NOMO-1 treated with dmso at 0.1 percent for 144 hours (cell line): ENCODE data around the gene DGKQ.
"Not testable (repeated sequence)": the region's sequence is repeated elsewhere in the genome, so short reads cannot be mapped to it uniquely, and the experiment has no call there.

Experiments used
- DNase-seq: peaks from one replicate; lab custom pipeline; 2025; ENCODE audit not compliant: unreplicated experiment; lab: John Stamatoyannopoulos, UW

The DGKQ gene

DNA sequence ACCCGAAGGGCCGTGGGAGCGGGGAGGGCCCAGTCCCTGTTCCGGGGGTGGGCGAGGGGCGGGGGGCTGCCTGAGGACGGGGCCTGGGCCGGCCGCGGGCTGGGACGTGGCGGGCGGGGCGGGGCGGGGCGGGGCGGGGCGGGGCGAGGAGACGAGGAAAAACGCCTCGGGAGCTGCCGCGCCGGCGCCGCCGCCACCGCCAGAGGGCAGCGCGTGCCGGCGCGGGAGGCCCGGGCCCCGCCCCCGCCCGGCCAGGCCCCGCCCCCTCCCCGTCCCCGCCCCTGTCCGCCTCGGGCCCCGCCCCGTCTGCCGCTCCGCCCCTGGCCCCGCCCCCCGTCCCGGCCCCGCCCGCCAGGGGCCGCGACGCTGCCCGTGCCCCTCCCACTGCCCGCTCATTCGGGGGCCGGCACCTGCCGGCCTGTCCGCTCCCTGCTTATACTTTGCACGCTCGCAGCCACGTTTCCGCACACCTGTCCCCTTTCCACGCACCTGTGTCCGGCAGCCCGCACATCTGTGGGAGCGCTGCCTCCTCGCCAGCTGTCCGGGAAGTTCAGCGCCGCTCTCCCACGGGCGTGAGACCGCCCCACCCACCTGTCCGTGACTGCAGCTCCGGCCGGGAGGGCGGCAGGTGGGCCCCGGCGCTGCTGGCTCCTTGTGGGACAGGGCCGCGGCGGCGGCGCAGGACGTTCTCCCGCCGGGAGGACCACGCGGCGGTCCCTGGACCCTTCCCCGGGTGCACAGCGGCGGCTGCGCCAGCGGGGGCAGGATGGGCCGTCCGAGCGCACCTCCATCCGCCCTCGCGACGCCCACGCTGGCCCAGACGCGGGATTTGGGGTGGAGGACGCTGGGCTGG lies 36.4 kb upstream of the DGKQ start:
- peak; percentile 55 for DNase-seq

DNA sequence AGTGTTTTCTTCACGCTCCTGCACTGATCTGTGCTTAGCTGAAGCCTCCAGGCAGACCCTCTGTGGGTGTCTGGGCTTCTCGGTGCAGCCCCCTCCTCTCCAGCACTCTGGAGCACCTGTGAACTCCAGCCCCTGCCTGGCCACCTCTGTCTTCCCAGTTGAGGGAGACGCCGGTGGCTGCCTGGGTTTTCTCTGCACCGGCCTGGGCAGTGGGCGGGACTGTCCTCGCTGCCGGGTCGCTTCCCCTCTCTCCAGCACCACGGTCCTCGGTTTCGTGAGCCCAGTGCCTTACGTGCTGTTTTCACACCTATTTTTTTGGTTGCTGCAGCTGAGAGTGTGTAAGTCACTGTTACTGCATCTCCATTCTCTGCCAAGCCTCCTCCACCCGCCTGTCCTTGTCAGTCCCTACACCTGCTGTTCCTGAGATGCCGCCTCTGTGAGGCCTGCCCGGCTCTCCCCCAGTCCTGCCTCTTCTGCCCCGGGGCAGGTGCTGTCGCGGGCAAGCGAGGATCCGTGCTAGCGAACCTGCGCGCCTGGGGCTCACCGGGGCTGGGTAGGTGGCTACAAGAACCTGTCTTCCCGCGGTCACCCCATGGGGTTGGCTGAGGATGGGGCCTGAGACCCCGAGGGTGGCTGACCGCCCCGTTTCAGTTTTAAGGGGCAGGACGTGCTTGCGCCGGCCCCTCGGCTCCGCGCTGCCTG lies 35.6 kb upstream of the DGKQ start:
- DNase-seq: no peak

DNA sequence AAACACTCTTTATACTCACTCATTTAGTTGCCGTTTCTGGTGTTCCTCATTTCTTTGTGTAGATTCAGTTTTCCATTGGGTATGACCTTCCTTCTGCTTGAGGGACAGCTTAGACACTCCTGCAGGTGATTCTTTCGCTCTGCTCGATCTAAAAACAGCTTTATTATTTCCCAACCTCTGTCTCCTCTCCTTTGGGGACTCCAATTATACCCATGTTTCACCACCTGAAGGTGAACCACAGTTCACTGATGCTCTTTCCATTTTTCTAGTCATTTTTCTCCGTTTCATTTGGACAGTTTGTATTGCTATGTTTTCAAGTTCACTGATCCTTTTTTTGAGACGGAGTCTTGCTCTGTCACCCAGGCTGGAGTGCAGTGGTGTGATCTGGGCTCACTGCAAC lies 33.5 kb upstream of the DGKQ start:
- no peak for DNase-seq

DNA sequence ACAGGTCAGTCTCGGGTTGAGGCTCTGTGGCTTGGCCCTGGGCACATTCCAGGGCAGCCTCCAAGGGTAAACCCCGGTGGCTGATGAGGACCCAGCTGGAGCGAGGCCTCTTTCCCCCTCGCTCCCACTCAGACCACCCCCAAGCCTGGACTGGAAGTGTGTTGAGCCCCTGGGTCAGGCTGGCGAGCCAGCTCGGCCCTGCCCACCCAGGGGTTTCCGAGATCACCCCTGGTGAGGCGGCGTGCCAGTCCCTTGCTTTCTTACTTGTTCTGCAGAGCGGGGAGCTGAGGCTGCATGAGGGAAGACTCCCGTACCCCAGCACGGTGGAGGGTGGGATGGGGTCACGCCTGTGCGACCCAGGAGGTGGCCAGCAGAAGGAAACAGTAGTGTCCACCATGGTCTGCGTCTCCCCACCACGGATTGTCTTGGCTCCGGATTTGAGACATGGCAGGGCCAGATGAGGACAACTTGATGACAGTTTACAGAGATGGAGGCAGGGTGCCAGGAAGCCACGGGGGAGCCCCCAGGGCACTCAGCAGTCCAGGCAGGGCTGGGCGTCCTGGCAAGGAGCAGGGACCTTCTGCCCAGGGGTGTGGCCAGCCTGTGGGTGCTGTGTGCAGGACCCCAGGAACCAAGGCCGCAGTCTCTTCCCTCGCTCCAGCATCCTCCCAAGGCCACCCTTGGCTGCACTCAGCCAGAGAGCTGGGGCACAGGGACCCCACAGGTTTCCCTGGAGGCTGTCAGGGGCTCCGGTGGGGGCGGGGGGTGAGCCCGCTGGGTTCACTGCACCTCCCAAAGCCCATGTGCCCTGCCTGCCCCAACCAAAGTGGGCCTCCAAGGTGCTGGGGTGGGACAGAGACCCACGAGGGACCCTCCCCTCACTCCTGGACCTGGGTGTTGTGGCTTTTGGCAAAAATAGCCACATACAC lies 31.5 kb upstream of the DGKQ start:
- no peak for DNase-seq

DNA sequence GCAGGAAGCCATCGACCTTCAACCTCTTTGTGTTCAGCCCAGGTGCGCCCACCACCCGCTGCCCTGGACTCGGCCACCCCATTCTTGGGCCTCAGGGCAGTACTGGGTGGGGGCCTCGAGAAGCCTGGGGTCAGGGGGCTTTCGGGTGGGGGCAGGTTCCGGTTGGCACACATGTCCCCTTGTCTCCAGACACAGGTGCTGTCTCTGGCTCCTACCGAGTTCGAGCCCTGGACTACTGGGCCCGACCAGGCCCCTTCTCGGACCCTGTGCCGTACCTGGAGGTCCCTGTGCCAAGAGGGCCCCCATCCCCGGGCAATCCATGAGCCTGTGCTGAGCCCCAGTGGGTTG lies 30.7 kb upstream of the DGKQ start:
- DNase-seq: no peak

DNA sequence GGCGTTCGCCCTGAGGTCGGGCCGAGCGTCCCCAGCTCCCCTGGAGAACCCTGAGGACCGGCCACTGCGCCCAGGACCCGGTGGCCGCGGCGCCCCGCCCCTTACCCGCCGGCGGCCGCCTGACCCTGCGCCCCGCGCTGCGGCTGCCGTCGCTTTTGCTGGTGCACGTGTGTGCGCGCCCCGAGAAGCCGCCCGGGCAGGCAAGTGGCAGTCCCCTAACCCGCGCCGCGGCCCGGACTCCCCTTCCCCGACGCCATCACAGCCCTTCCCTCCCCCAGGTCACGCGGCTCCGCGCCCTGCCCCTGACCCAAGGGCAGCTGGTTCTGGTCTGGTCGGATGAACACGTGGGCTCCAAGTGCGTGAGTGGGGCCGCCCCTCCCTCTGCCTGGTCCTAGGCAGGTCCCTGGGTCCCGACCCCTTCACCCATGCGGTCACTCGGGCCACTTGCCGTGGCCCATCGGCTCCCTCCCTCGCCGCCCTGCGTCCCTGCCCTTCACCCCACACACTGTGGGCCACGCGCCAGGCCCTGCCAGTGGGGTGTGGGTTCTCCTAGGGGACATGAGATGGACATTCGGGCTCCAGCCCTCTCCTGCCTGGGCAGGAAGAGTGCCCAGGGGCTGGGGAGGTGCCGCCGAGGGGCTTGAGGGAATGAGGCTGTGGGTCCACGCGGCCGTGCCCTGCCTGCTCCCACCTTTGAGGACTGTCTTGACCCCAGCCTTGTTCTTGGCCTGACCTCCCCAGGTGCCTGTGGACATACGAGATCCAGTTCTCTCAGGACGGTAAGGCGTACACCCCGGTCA lies 30.1 kb upstream of the DGKQ start:
- no peak for DNase-seq

DNA sequence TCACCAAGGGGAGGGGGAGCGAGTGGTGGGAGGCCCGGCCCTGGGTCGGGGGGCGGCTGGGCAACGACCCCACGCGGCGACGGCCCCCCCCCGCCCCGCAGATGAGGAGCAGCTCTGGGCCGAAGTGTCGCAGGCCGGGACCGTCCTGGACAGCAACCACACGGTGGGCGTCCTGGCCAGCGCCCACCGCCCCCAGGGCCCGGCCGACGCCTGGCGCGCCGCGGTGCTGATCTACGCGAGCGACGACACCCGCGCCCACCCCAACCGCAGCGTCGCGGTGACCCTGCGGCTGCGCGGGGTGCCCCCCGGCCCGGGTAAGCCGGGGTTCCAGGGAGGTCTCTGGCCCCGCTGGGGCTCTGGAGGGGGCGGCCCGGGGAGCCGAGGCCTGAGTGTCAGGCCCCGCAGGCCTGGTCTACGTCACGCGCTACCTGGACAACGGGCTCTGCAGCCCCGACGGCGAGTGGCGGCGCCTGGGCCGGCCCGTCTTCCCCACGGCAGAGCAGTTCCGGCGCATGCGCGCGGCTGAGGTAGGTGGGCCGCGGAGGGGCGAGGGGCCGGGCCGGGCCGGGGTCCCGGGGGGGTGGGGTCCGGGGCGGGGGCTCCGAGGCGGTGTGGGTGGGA lies 29.4 kb upstream of the DGKQ start:
- no peak for DNase-seq

DNA sequence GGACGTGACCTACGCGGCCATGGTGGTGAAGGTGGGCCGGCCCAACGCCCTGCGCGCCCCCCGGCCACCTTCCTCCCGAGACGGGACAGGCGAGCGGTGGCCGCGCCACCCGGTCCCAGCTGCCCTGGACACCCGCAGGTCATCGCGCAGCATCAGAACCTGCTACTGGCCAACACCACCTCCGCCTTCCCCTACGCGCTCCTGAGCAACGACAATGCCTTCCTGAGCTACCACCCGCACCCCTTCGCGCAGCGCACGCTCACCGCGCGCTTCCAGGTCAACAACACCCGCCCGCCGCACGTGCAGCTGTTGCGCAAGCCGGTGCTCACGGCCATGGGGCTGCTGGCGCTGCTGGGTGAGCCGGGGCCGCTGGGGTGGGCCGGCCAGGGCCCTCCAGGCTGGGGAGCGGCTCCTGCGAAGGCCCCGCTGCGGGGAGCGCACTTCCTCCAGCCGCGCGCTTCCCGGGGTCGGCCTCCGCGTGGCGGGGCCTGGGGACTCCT lies 28.8 kb upstream of the DGKQ start:
- DNase-seq: no peak

DNA sequence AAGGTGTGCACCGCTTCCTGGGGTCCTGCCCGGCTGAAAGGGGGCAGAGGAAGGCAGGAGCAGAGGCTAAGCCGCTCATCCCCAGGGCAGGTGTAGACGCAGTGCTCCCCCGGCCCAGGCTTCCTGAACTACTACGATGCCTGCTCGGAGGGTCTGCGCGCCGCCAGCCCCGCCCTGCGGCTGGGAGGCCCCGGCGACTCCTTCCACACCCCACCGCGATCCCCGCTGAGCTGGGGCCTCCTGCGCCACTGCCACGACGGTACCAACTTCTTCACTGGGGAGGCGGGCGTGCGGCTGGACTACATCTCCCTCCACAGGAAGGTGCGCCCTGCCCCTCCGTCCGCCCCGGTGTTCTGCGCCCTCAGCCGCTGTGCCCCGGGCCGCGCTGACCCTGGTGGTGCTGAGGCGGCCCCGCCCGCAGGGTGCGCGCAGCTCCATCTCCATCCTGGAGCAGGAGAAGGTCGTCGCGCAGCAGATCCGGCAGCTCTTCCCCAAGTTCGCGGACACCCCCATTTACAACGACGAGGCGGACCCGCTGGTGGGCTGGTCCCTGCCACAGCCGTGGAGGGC lies 28.3 kb upstream of the DGKQ start:
- DNase-seq: no peak

DNA sequence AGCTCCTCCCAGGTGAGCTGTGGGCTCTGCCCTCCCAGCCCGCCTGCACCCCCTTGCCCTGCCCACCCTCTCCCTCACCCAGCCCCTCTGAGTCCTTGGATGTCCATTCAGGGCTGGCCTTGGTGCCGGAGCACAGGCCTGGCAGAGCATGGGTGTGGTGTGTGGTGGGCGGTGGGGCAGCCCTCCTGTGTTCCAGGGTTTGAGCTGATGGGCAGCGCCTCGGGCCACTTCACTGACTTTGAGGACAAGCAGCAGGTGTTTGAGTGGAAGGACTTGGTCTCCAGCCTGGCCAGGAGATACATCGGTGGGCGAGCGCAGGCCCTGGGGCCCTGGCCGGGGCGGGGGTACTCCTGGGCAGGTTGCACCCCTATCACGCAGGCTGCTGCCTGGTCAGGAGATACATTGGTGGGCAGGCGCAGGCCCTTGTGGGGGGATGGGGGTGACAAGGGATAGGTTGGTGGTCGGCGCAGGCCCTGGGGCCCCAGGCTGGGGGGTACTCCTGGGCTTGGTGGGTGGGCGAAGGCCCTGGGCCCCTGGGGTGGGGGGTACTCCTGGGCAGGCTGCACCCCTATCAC lies 27.4 kb upstream of the DGKQ start:
- DNase-seq: no peak

DNA sequence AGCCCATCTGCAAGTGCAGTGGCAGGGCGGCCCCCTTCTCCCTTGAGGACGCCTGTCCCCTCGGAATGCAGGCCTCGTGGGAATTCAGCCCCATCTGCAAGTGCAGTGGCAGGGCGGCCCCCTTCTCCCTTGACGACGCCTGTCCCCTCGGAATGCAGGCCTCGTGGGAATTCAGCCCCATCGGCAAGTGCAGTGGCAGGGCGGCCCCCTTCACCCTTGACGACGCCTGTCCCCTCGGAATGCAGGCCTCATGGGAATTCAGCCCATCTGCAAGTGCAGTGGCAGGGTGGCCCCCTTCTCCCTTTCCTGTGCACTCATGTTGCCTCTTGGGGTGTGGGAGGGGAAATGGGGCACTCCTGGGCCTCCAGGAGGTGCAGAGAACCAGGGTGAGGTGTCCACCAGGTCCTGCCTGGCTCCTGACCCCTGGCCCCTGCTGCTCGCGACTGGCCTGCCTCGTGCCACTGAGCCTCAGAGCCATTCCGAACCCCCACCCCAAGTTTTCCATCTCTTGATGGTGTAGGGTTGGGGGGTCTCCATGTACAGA lies 26.6 kb upstream of the DGKQ start:
- no peak for DNase-seq

DNA sequence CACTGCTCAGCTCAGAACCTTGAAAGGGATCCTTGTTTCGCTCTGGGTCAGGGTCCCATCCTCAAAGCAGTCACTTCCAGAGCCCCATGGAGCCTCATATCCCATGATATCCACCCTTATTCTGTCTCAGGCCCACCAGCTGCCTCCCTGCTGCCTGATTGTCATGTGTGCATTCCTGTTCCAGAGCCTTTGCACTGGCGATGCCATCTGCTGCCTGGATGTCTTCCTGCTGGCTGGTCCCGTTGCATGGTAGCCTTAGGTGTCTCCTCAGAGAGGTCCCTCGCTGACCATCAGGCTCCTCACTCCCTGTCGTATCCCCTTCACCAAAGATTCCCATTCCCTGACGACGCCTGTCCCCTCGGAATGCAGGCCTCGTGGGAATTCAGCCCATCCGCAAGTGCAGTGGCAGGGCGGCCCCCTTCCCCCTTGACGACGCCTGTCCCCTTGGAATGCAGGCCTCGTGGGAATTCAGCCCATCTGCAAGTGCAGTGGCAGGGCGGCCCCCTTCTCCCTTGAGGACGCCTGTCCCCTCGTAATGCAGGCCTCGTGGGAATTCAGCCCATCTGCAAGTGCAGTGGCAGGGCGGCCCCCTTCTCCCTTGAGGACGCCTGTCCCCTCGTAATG lies 26.0 kb upstream of the DGKQ start:
- DNase-seq: not testable (repeated sequence)

DNA sequence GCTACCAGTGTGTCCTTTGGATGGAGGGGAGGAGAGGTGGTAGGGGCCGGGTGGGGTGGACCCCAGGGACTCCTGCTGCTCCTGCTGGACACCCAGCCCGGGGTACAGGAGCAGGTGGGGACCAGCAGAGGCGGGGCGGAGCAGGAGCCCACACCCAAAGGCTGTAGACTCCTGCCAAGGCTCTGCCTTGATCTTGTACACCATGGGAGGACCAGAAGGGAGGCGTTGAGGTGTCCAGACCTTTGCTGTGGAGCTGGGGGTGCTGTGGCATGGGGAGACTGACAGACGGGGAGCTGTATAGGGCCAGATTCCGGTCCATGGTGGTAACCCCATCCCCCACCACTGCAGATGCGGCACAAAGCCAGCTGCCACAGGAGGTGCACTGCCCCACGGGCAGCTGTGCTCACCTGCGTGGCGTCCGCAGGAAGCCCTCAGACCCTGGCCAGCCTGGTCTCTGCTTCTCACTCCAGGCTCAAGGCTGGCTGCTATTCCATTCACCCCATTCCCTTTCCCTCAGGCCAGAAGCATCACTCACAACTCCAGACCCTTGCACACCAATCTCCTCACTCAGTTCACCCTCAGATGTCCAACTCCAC lies 24.8 kb upstream of the DGKQ start:
- no peak for DNase-seq

DNA sequence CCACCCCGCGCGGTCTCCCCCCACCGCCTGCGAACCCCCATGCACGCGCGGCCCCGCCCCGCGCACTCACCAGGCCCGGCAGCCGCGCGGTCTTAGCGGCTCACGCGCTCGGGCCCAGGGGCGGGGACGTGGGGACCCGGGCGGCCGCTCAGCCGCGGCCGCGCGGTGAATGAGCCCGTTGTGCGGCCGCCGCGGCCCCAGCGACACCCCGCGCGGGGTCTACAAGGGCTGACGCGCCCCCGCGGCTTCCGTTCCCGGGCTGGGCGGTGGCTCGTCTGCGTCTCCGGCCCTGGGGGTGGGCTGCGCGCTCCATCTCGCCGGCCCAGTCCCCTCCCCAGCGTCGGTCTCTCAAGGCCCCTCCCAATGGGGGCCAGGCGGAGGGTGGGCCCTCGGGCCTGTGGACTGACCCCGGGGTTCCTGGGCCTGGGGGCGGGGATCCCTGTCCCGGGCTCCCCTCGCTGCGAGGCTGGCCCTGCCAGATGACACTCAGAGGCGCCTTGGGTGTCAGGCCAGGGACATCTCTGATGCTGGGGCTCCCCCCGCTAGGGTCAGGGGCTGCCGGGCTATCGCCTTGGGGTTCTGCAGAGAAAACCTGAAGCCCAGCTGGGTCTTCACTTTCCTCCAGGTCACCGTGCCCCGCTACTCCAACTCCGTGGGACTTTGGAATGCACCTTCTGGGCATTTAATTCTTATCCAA lies 24.2 kb upstream of the DGKQ start:
- DNase-seq: no peak

DNA sequence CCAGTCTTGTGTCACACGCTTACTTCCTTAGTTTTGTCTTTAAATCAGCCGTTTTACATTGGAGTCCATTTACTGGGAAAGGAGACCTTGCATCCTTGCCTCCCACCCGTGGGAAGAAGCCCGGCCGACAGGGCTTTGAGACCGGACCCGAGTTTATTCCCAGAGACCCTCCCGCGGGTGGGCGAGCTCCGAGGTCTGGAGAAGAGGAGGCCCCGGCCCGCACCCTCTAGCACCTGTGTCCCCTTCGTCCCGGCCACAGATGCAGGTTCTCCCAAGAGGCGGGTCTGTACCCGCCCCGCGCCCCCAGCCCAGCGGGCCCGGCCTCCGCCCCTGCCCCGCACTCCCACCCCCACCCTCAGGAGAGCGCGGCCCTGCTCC lies 23.6 kb upstream of the DGKQ start:
- no peak for DNase-seq

DNA sequence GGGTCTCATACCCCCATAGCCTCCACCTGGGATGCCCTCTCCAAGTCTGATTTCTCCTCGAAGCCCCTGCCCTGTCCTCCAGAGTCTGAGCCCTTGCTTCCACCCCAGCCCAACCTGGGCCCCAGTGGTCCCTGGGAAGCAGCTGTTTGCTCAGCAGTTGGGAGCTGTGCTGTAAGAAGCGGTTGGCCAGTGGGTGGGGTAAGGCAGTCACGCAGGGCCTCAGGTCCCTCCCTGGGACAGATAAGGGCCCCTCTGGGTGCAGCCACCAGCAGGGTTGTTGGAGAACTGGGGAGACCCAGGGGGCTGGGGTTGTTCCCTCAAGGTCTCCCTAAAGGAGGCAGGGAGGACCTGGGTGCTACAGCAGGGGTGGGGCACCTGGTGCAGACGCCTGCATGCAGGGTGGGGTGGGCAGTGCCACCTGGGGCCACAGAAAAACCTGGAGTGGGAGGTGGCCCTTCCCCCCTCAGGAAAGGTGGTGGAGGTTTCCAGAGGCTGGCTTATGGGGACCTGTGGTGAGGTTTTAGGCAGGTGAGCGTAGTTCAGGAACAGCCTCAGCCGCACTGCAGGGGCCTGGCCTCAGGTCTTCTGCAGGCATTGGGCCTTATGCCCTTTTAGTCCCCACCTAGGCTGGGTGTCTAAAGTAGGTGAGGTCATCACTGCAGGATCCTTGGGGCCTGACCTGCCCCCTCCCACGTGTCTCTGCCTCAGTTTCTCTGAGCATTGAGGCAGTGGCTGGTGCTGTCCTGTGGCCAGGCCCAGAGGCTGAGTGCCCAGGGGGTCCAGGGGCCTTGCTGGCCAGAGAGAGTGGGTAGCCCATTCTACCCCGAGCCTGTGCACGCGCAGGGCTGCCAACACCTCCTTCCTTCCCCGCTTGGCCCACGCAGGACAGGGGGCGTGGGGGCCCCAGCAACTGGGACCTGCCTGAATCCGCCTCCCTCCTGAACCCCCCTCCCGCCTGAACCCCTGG lies 22.9 kb upstream of the DGKQ start:
- DNase-seq: no peak
